Measurements from ENCODE around the gene PRR30. TPM values are rescaled to one million over a fixed set of nuclear protein-coding genes. Genes with fewer than 3 reads are reported as not detected.
A peak's percentile ranks its signal among the peaks of the same experiment; 100 is the strongest.

PRR30 gene
- not detected in 2 replicates for polyA plus RNA-seq (2011; rRNA removed)
- not detected in 2 replicates for polyA minus RNA-seq (2011; rRNA and poly(A)+ RNA removed)

- no peak for TF ChIP-seq CTCF (IDR thresholded peaks at IDR 0.05; ENCODE audit: low read depth, low read length)
- H3K27ac ChIP-seq (ENCODE audit: low read depth, low read length), result no peak within 1 kb of the TSS
- H3K9me3 ChIP-seq (ENCODE audit: control insufficient read depth, insufficient read depth, low read length), result peaks cover 6% of the 10 kb centered on the region
- DNase-seq (ENCODE audit: low read depth, low spot score), result no peak
- POLR2A ChIA-PET, result no interaction called here
- CTCF ChIA-PET, result no interaction called here
- peaks cover 30% of the 10 kb centered on the region for H3K27me3 ChIP-seq (ENCODE audit: control insufficient read depth, insufficient read depth, low read length)
- no peak within 1 kb of the TSS for H3K4me3 ChIP-seq (ENCODE audit: low read depth, low read length)
Measured at GRCh38 chr2:27139310-27139709, at the start of gene PRR30. PRR30 (minus strand) TSS chr2:27139410; CDS start chr2:27138329, 1,081 bp downstream.

- ChIA-PET POLR2A (no interaction called here), CTCF (interaction anchor here (0.7 to 3.0 kb wide), 3 partner anchors 16 to 93 kb away, joined by 5 to 13 read pairs (median 6); no protein-coding TSS in a partner anchor)
- no peaks in the 10 kb centered on the region; the same call in 1 of the 2 replicates for H3K9me3 ChIP-seq (ENCODE audit: control insufficient read depth, insufficient read depth, low read length)
- DNase-seq (ENCODE audit: low read depth, low spot score), result no peak
- H3K4me3 ChIP-seq (ENCODE audit: low read depth, low read length), result no peak overlapping the region
- no peak for TF ChIP-seq CTCF (IDR thresholded peaks at IDR 0.05; ENCODE audit: low read depth, low read length)
- H3K27me3 ChIP-seq (ENCODE audit: control insufficient read depth, insufficient read depth, low read length), result peaks cover 2% of the 10 kb centered on the region
- H3K27ac ChIP-seq (ENCODE audit: low read depth, low read length), result no peak overlapping the region
Measured at GRCh38 chr2:27186613-27187345, 47.6 kb upstream of the PRR30 start.

- Histone ChIP-seq H3K4me3 (ENCODE audit: low read depth, low read length) (0 out of 2 replicates have a peak overlapping the region, but pooled peaks have one; percentile 7), H3K27ac (ENCODE audit: low read depth, low read length) (peak overlapping the region; percentile 75), H3K9me3 (ENCODE audit: control insufficient read depth, insufficient read depth, low read length) (no peaks in the 10 kb centered on the region; the same call in 1 of the 2 replicates), H3K27me3 (ENCODE audit: control insufficient read depth, insufficient read depth, low read length) (peaks cover 2% of the 10 kb centered on the region)
- DNase-seq (ENCODE audit: low read depth, low spot score), result no peak
- ChIA-PET CTCF (interaction anchor here (0.6 to 3.0 kb wide), 4 partner anchors 10 to 119 kb away, joined by 3 to 13 read pairs (median 7); no protein-coding TSS in a partner anchor), POLR2A (interaction anchor here (0.6 kb wide), 1 partner anchor 647 kb away, joined by 3 read pairs; no protein-coding TSS in a partner anchor)
- TF ChIP-seq CTCF (IDR thresholded peaks at IDR 0.05; ENCODE audit: low read depth, low read length), result no peak
Measured at GRCh38 chr2:27185331-27186026, 46.3 kb upstream of the PRR30 start.

- ChIA-PET CTCF (no interaction called here), POLR2A (no interaction called here)
- H3K27me3 ChIP-seq (ENCODE audit: control insufficient read depth, insufficient read depth, low read length), result peaks cover 2% of the 10 kb centered on the region
- no peak overlapping the region for H3K27ac ChIP-seq (ENCODE audit: low read depth, low read length)
- H3K4me3 ChIP-seq (ENCODE audit: low read depth, low read length), result no peak overlapping the region
- TF ChIP-seq CTCF (IDR thresholded peaks at IDR 0.05; ENCODE audit: low read depth, low read length), result no peak
- no peak for DNase-seq (ENCODE audit: low read depth, low spot score)
- no peaks in the 10 kb centered on the region for H3K9me3 ChIP-seq (ENCODE audit: control insufficient read depth, insufficient read depth, low read length)
Measured at GRCh38 chr2:27184115-27184514, 44.9 kb upstream of the PRR30 start.
